NCI-H446 treated with DMSO at 0.1 percent for 48 hours (cell line): ENCODE measurements around the gene TPR.

ENCODE experiments used
- DNase-seq: peaks from one replicate; lab custom pipeline; 2025; lab: John Stamatoyannopoulos, UW

The TPR gene

GRCh38 chr1:186327331-186327730, 47.7 kb downstream of the TPR start:
- no peak for DNase-seq

- DNase-seq, result no peak
Measured at GRCh38 chr1:186326009-186326408, 49.0 kb downstream of the TPR start.

GRCh38 chr1:186325239-186325638, 49.8 kb downstream of the TPR start:
- no peak for DNase-seq

GRCh38 chr1:186323865-186324264, 51.2 kb downstream of the TPR start:
- DNase-seq, result no peak

- no peak for DNase-seq
Measured at GRCh38 chr1:186315570-186315969, 59.5 kb downstream of the TPR start.

- no peak for DNase-seq
Measured at GRCh38 chr1:186311375-186312051, 63.5 kb downstream of the TPR start.

GRCh38 chr1:186310307-186310706, 64.7 kb downstream of the TPR start:
- no peak for DNase-seq

GRCh38 chr1:186308264-186309060, 66.6 kb downstream of the TPR start:
- no peak for DNase-seq

- DNase-seq, result no peak
Measured at GRCh38 chr1:186307445-186307844, 67.6 kb downstream of the TPR start.

GRCh38 chr1:186306533-186306932, 68.5 kb downstream of the TPR start:
- no peak for DNase-seq

GRCh38 chr1:186304982-186305949, 69.8 kb downstream of the TPR start:
- peak; percentile 17 for DNase-seq

- no peak for DNase-seq
Measured at GRCh38 chr1:186303911-186304310, 71.1 kb downstream of the TPR start.

- DNase-seq, result no peak
Measured at GRCh38 chr1:186302381-186302920, 72.6 kb downstream of the TPR start.

GRCh38 chr1:186301448-186301847, 73.6 kb downstream of the TPR start:
- DNase-seq, result no peak

GRCh38 chr1:186300056-186300455, 75.0 kb downstream of the TPR start:
- no peak for DNase-seq

GRCh38 chr1:186299570-186299969, 75.5 kb downstream of the TPR start:
- DNase-seq, result no peak

GRCh38 chr1:186298851-186299250, 76.2 kb downstream of the TPR start:
- no peak for DNase-seq

GRCh38 chr1:186297439-186298045, 77.5 kb downstream of the TPR start:
- no peak for DNase-seq

- no peak for DNase-seq
Measured at GRCh38 chr1:186295980-186296379, 79.1 kb downstream of the TPR start, which contains the start of gene PRG4. PRG4 (plus strand) TSS chr1:186296279.

GRCh38 chr1:186292875-186293274, 82.2 kb downstream of the TPR start:
- DNase-seq, result no peak

GRCh38 chr1:186291271-186291670, 83.8 kb downstream of the TPR start:
- no peak for DNase-seq
